H9 (cell line): Measurements from ENCODE around the gene FBXO31. TPM values are rescaled to one million over a fixed set of nuclear protein-coding genes. Genes with fewer than 3 reads are reported as not detected.

ENCODE experiments used
- DNase-seq: peaks from one replicate; pipeline ENCODE4 v3.0.0-alpha.2; 2017
- H2AFZ ChIP-seq: one replicate; pipeline ENCODE4 v1.6.1; 2013; ENCODE audit warnings: mild to moderate bottlenecking, low read length, control low read depth, moderate library complexity
- H2AK5ac ChIP-seq: 2 replicates; pipeline ENCODE4 v1.6.1; 2013; ENCODE audit warnings: low read length, control low read depth, mixed read lengths; ENCODE audit not compliant: insufficient read length
- H2BK120ac ChIP-seq: one replicate; pipeline ENCODE4 v1.6.1; 2013; ENCODE audit warnings: low read depth, mild to moderate bottlenecking, low read length, control low read depth, inconsistent platforms; ENCODE audit not compliant: poor library complexity, severe bottlenecking
- H2BK12ac ChIP-seq: 2 replicates; pipeline ENCODE4 v1.6.1; 2013; ENCODE audit warnings: low read length, control low read depth, mixed read lengths, low read depth; ENCODE audit not compliant: insufficient read length
- H2BK15ac ChIP-seq: 2 replicates; pipeline ENCODE4 v1.6.1; 2013; ENCODE audit warnings: low read depth, low read length, control low read depth
- H2BK20ac ChIP-seq: one replicate; pipeline ENCODE4 v1.6.1; 2013; ENCODE audit warnings: low read depth, mild to moderate bottlenecking, low read length, control low read depth, inconsistent platforms; ENCODE audit not compliant: poor library complexity, severe bottlenecking
- H2BK5ac ChIP-seq: 2 replicates; pipeline ENCODE4 v1.6.1; 2013; ENCODE audit warnings: low read length, control low read depth, mixed read lengths; ENCODE audit not compliant: insufficient read length
- H3K14ac ChIP-seq: 2 replicates; pipeline ENCODE4 v1.6.1; 2013; ENCODE audit warnings: low read length, control low read depth; ENCODE audit not compliant: insufficient read depth
- H3K18ac ChIP-seq: 2 replicates; pipeline ENCODE4 v1.6.1; 2013; ENCODE audit warnings: low read depth, mild to moderate bottlenecking, mixed read lengths, low read length, control low read depth; ENCODE audit not compliant: insufficient read length
- H3K23ac ChIP-seq: 2 replicates; pipeline ENCODE4 v1.6.1; 2013; ENCODE audit warnings: low read length, control low read depth, mixed read lengths, low read depth; ENCODE audit not compliant: insufficient read length
- H3K23me2 ChIP-seq: 2 replicates; pipeline ENCODE4 v1.6.1; 2013; ENCODE audit warnings: low read depth, mild to moderate bottlenecking, mixed read lengths, low read length, control low read depth; ENCODE audit not compliant: insufficient read length, poor library complexity, severe bottlenecking
- H3K27ac ChIP-seq: 2 replicates; pipeline ENCODE4 v1.5.1; 2013; ENCODE audit warnings: low read length, control low read depth, mixed read lengths, low read depth; ENCODE audit not compliant: insufficient read length
- H3K27me3 ChIP-seq: 2 replicates; pipeline ENCODE4 v1.6.1; 2013; ENCODE audit warnings: low read length, control low read depth, inconsistent platforms; ENCODE audit not compliant: insufficient read depth
- H3K4ac ChIP-seq: 2 replicates; pipeline ENCODE4 v1.6.1; 2013; ENCODE audit warnings: low read depth, mild to moderate bottlenecking, control low read depth, inconsistent platforms, low read length, moderate library complexity
- H3K4me1 ChIP-seq: 2 replicates; pipeline ENCODE4 v1.6.1; 2013; ENCODE audit warnings: low read length, control low read depth, inconsistent platforms; ENCODE audit not compliant: insufficient read depth
- H3K4me2 ChIP-seq: 2 replicates; pipeline ENCODE4 v1.6.1; 2013; ENCODE audit warnings: low read length, control low read depth, mixed read lengths; ENCODE audit not compliant: insufficient read length, insufficient read depth
- H3K56ac ChIP-seq: 2 replicates; pipeline ENCODE4 v1.6.1; 2013; ENCODE audit warnings: low read depth, mild to moderate bottlenecking, mixed read lengths, low read length, control low read depth; ENCODE audit not compliant: insufficient read length
- H3K79me1 ChIP-seq: 2 replicates; pipeline ENCODE4 v1.6.1; 2013; ENCODE audit warnings: low read depth, mild to moderate bottlenecking, moderate library complexity, low read length, control low read depth, inconsistent platforms; ENCODE audit not compliant: insufficient read depth, poor library complexity, severe bottlenecking
- H3K79me2 ChIP-seq: 2 replicates; pipeline ENCODE4 v1.6.1; 2013; ENCODE audit warnings: low read length, control low read depth, inconsistent platforms; ENCODE audit not compliant: insufficient read depth
- H3K9ac ChIP-seq: 2 replicates; pipeline ENCODE4 v1.6.1; 2013; ENCODE audit warnings: low read length, control low read depth, mixed read lengths; ENCODE audit not compliant: insufficient read length; ENCODE audit errors: extremely low read depth
- H3K9me3 ChIP-seq: one replicate; pipeline ENCODE4 v1.6.1; 2013; ENCODE audit warnings: low read depth, low read length, inconsistent platforms; ENCODE audit not compliant: control insufficient read depth
- H3T11ph ChIP-seq: one replicate; pipeline ENCODE4 v1.6.1; 2013; ENCODE audit warnings: mild to moderate bottlenecking, low read length, control low read depth, inconsistent platforms
- H4K20me1 ChIP-seq: one replicate; pipeline ENCODE4 v1.6.1; 2013; ENCODE audit not compliant: control insufficient read depth, insufficient read length, insufficient read depth
- H4K5ac ChIP-seq: 2 replicates; pipeline ENCODE4 v1.6.1; 2013; ENCODE audit warnings: low read depth, mild to moderate bottlenecking, mixed read lengths, low read length, control low read depth; ENCODE audit not compliant: insufficient read length
- H4K8ac ChIP-seq: replicated peaks from 2 replicates; pipeline ENCODE4 v1.6.1; 2013; ENCODE audit warnings: low read length, control low read depth, mixed read lengths, low read depth; ENCODE audit not compliant: insufficient read length
- H4K91ac ChIP-seq: 2 replicates; pipeline ENCODE4 v1.6.1; 2013; ENCODE audit warnings: low read depth, mild to moderate bottlenecking, moderate library complexity, mixed read lengths, low read length, control low read depth; ENCODE audit not compliant: insufficient read length
- H3K27ac Mint-ChIP-seq, 3 experiments: 2 replicates in 2 of 3; 3 replicates in 1 of 3; pipeline ENCODE4 v1.8.0; 2020 to 2021; ENCODE audit warnings: mixed read lengths in 3 of 3, mild to moderate bottlenecking in 1 of 3, moderate library complexity in 1 of 3
- H3K27me3 Mint-ChIP-seq: 2 replicates; pipeline ENCODE4 v1.8.0; 2021; ENCODE audit warnings: low read depth, mild to moderate bottlenecking, moderate library complexity, mixed read lengths
- H3K36me3 Mint-ChIP-seq, 3 experiments: 2 replicates in 2 of 3; 3 replicates in 1 of 3; pipeline ENCODE4 v1.8.0; 2020 to 2021; ENCODE audit warnings: low read depth in 3 of 3, mixed read lengths in 3 of 3; ENCODE audit not compliant: insufficient read depth in 1 of 3
- H3K4me1 Mint-ChIP-seq, 2 experiments: 2 replicates each; pipeline ENCODE4 v1.8.0; 2020; ENCODE audit warnings: mixed read lengths in 2 of 2
- H3K4me3 Mint-ChIP-seq, 2 experiments: 2 replicates in 1 of 2; 3 replicates in 1 of 2; pipeline ENCODE4 v1.8.0; 2020 to 2021; ENCODE audit warnings: mild to moderate bottlenecking in 2 of 2, mixed read lengths in 2 of 2, moderate library complexity in 1 of 2
- H3K9me3 Mint-ChIP-seq, 2 experiments: 2 replicates in 1 of 2; 3 replicates in 1 of 2; pipeline ENCODE4 v1.8.0; 2020; ENCODE audit warnings: mild to moderate bottlenecking in 2 of 2, mixed read lengths in 2 of 2, moderate library complexity in 1 of 2
- WGBS: extraction: QIAGEN DNeasy Blood & Tissue Kit; methylation state at CpG from one replicate; pipeline ENCODE4 v1.1.7; 2013; ENCODE audit warnings: missing lambda C conversion rate, low lambda C conversion rate, mixed read lengths; ENCODE audit not compliant: insufficient read length; ENCODE audit errors: extremely low coverage; 5-methylcytosine and 5-hydroxymethylcytosine counted together
- total RNA-seq: library from RNA; stranded (reverse); gene quantifications from 2 replicates; pipeline ENCODE4 v1.2.1, GENCODE V29; 2021
- TF ChIP-seq, protein P1 (sequence below): fragments of 200-600 bp; sonication (generic); conservative IDR thresholded peaks from 3 replicates; pipeline ENCODE4 v1.8.0; 2021; ENCODE audit warnings: antibody characterized with exemption, mild to moderate bottlenecking

Gene FBXO31
- total RNA-seq, 1 experiment from 2014 or later = 24.2 TPM

DNA sequence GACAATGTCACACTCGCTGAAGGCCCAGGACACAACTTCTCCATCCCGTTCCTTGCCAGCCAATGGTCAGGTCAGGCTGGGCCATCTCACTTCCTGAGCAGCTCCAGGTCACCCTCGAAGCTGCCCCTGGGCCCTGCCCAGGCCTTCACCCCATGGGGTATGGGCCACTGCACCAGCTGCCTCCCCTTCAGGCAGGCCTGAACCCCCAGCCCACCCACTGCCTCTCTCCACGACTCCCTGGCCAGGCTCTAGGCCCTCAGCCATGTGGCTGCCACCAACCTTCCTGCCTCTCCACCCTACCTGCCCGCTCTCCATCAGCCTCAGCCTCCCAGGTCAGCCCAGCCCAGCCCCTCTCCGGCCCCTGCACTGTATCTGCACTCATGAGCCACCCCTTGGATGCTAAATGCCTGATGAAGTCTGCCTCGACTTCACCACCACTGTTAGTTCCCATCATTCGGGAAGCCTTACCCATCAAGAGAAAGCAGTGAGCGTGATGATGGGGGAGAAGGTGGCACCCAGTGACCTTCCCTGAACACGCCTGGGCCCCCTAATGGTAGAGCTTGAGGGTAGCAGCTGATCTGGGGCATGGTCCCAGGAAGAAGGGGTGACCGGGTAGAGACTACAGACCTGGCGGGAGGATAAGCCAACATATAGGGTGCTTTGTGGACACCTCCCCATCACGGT, 35.5 kb downstream of the FBXO31 start:
- Histone ChIP-seq H3K14ac (no peak overlapping the region; the same call in 1 of the 2 replicates), H4K20me1 (no peaks in the 10 kb centered on the region), H3K27me3 (no peaks in the 10 kb centered on the region), H4K5ac (no peak overlapping the region), H3K79me1 (peaks cover 3% of the 10 kb centered on the region), H3K56ac (no peak overlapping the region), H3K4me1 (no peaks in the 10 kb centered on the region; the same call in 1 of the 2 replicates), H3K4ac (no peak overlapping the region), H3K27ac (no peak overlapping the region), H3K18ac (no peak overlapping the region), H3K23me2 (no peaks in the 10 kb centered on the region), H2AFZ (no peak overlapping the region), H3T11ph (no peak overlapping the region), H4K91ac (no peak overlapping the region), H2BK120ac (no peak overlapping the region), H2BK12ac (no peak overlapping the region), H2BK15ac (no peak overlapping the region), H3K9ac (no peak overlapping the region), H2BK20ac (no peak overlapping the region), H3K79me2 (no peaks in the 10 kb centered on the region), H3K23ac (no peak overlapping the region), H2BK5ac (no peak overlapping the region), H3K4me2 (no peak overlapping the region), H3K9me3 (no peaks in the 10 kb centered on the region), H4K8ac (no peak overlapping the region), H2AK5ac (no peak overlapping the region)
- H3K27ac Mint-ChIP-seq = peak overlapping the region in 1 of 3 experiments; percentile 68; a peak in 1 of 7 replicates
- no peak overlapping the region for H3K4me3 Mint-ChIP-seq
- no peaks in the 10 kb centered on the region for H3K9me3 Mint-ChIP-seq
- WGBS = no CpG with 5 or more reads among the region's 13 CpGs
- peaks cover 1 to 4% (median 3%) of the 10 kb centered on the region in 3 experiments; a peak in 6 of 7 replicates for H3K36me3 Mint-ChIP-seq
- no peaks in the 10 kb centered on the region for H3K27me3 Mint-ChIP-seq
- TF ChIP-seq, protein P1, sequence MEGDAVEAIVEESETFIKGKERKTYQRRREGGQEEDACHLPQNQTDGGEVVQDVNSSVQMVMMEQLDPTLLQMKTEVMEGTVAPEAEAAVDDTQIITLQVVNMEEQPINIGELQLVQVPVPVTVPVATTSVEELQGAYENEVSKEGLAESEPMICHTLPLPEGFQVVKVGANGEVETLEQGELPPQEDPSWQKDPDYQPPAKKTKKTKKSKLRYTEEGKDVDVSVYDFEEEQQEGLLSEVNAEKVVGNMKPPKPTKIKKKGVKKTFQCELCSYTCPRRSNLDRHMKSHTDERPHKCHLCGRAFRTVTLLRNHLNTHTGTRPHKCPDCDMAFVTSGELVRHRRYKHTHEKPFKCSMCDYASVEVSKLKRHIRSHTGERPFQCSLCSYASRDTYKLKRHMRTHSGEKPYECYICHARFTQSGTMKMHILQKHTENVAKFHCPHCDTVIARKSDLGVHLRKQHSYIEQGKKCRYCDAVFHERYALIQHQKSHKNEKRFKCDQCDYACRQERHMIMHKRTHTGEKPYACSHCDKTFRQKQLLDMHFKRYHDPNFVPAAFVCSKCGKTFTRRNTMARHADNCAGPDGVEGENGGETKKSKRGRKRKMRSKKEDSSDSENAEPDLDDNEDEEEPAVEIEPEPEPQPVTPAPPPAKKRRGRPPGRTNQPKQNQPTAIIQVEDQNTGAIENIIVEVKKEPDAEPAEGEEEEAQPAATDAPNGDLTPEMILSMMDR = peak; percentile 49
- peaks cover 9 to 26% of the 10 kb centered on the region in 2 experiments for H3K4me1 Mint-ChIP-seq
- no peak for DNase-seq
